Endothelial cell of umbilical vein (primary cell): ENCODE results near the gene SAMD10. TPM values are rescaled to one million over a fixed set of nuclear protein-coding genes. Genes with fewer than 3 reads are reported as not detected.
A peak's percentile ranks its signal among the peaks of the same experiment; 100 is the strongest.

Experiments
- BruUV-seq: library from RNA; stranded (reverse); fragments of 400-500 nt; replicated peaks from 2 replicates; lab custom pipeline; 2021; lab: Mats Ljungman, UMichigan
- CTCF ChIA-PET: fragments of 300-600, 350-600 bp; sonication (Branson Sonifier 250); formaldehyde crosslinking; loops from one replicate; lab custom pipeline; 2021; ENCODE audit warnings: antibody characterized with exemption, inconsistent platforms; lab: Charles Lee
- POLR2A ChIA-PET: fragments of 300-600, 350-600 bp; sonication (Branson Sonifier 250); formaldehyde crosslinking; loops from one replicate; lab custom pipeline; 2021; ENCODE audit warnings: antibody characterized with exemption, inconsistent platforms; lab: Charles Lee
- DNase-seq: peaks from one replicate; pipeline ENCODE4 v3.0.0-alpha.2; 2011; ENCODE audit warnings: low read depth, low spot score
- FAIRE-seq: peaks from 2 replicates; lab custom pipeline; 2011; peaks lifted over from hg19 to GRCh38; lab: Jason Lieb, UNC
- H2AFZ ChIP-seq: 2 replicates; pipeline ENCODE4 v1.6.0; 2012; ENCODE audit warnings: low read depth, low read length, control low read depth, inconsistent platforms
- H3K27ac ChIP-seq: 2 replicates; pipeline ENCODE4 v1.5.1; 2011; ENCODE audit warnings: low read depth, mild to moderate bottlenecking, control low read depth, low read length, moderate library complexity; ENCODE audit not compliant: insufficient read depth
- H3K27me3 ChIP-seq, 2 experiments: 2 replicates each; pipeline versions ENCODE4 v1.6.0 to v1.6.1; 2011; ENCODE audit warnings: low read length in 2 of 2, mixed read lengths in 1 of 2; ENCODE audit not compliant: control insufficient read depth in 2 of 2, insufficient read depth in 2 of 2
- H3K36me3 ChIP-seq, 2 experiments: 2 replicates in 1 of 2; 3 replicates in 1 of 2; pipeline ENCODE4 v1.5.1; 2011; ENCODE audit warnings: low read length in 2 of 2, mild to moderate bottlenecking in 1 of 2, moderate library complexity in 1 of 2; ENCODE audit not compliant: control insufficient read depth in 2 of 2, insufficient read depth in 2 of 2; ENCODE audit errors: extremely low read depth in 1 of 2
- H3K4me1 ChIP-seq: 3 replicates; pipeline ENCODE4 v1.5.1; 2011; ENCODE audit warnings: mild to moderate bottlenecking, low read length; ENCODE audit not compliant: control insufficient read depth, insufficient read depth; ENCODE audit errors: extremely low read depth
- H3K4me2 ChIP-seq: 2 replicates; pipeline ENCODE4 v1.6.1; 2011; ENCODE audit warnings: low read length, control low read depth, mixed read lengths; ENCODE audit not compliant: insufficient read depth
- H3K4me3 ChIP-seq, 3 experiments: fragments of 200-600 bp in 1 of 3; sonication (generic), shearing (Covaris generic) in 1 of 3; replicated peaks in 1 of 3; 2 replicates each; pipeline ENCODE4 v1.5.1; 2011 to 2016; ENCODE audit warnings: control low read depth in 3 of 3, low read length in 3 of 3, mild to moderate bottlenecking in 2 of 3, inconsistent platforms in 1 of 3, low read depth in 1 of 3, moderate library complexity in 1 of 3; ENCODE audit not compliant: insufficient read depth in 1 of 3
- H3K79me2 ChIP-seq: 2 replicates; pipeline ENCODE4 v1.6.0; 2012; ENCODE audit warnings: low read length, inconsistent platforms; ENCODE audit not compliant: control insufficient read depth, insufficient read depth
- H3K9ac ChIP-seq: replicated peaks from 2 replicates; pipeline ENCODE3; 2011; ENCODE audit warnings: low read length, control low read depth; ENCODE audit not compliant: insufficient read depth; ENCODE audit errors: extremely low read depth
- H3K9me1 ChIP-seq: replicated peaks from 3 replicates; pipeline ENCODE4 v1.6.0; 2011; ENCODE audit warnings: mild to moderate bottlenecking, low read length; ENCODE audit not compliant: control insufficient read depth, insufficient read depth; ENCODE audit errors: extremely low read depth
- H3K9me3 ChIP-seq: replicated peaks from 2 replicates; pipeline ENCODE4 v1.5.1; 2012; ENCODE audit warnings: low read length, inconsistent platforms; ENCODE audit not compliant: control insufficient read depth, insufficient read depth
- H4K20me1 ChIP-seq: replicated peaks from 2 replicates; pipeline ENCODE3; 2011; ENCODE audit warnings: mild to moderate bottlenecking, low read length; ENCODE audit not compliant: control insufficient read depth, insufficient read depth; ENCODE audit errors: extremely low read depth
- MYC ChIP-seq: IDR thresholded peaks from one replicate; pipeline ENCODE4 v1.6.1; 2011; ENCODE audit warnings: mild to moderate bottlenecking, low read depth, low read length
- POLR2A ChIP-seq: IDR thresholded peaks from 2 replicates; pipeline ENCODE4 v1.6.1; 2012; ENCODE audit warnings: low read depth, mild to moderate bottlenecking, control low read depth, low read length
- dilution Hi-C: fragments of 300-500 bp; cut with MboI; formaldehyde crosslinking; loops from one replicate; pipeline ENCODE4 v1.15.0; 2019; ENCODE audit warnings: low sequenced_read_pairs; ENCODE audit not compliant: extremely low pct_ligation_motif_present
- intact Hi-C: fragments of 100-400 bp; cut with micrococcal nuclease; formaldehyde crosslinking; loops from one replicate; pipeline ENCODE4 v1.10.0; 2022
- polyA plus RNA-seq, 4 experiments: library from polyadenylated mRNA; depleted of rRNA in 3 of 4; stranded (reverse) in 3 of 4; unstranded in 1 of 4; fragments of >200 nt; gene quantifications; 2 replicates each; pipeline versions ENCODE4 v1.2.1 to v1.2.3, GENCODE V29; 2011 to 2012; ENCODE audit warnings: missing spikeins in 1 of 4
- total RNA-seq: library from RNA; stranded (reverse); gene quantifications from 2 replicates; pipeline ENCODE4 v1.2.3, GENCODE V29; 2021
- TF ChIP-seq, protein P1 (sequence below), 2 donors: IDR thresholded peaks; 1 replicate in 1 of 2; 2 replicates in 1 of 2; pipeline ENCODE4 v1.5.1; 2011; ENCODE audit warnings: low read length in 2 of 2, mild to moderate bottlenecking in 2 of 2, moderate library complexity in 2 of 2, control low read depth in 1 of 2, inconsistent platforms in 1 of 2, low read depth in 1 of 2; ENCODE audit not compliant: insufficient read depth in 1 of 2; ENCODE audit errors: extremely low read depth in 1 of 2

Gene SAMD10
- total and polyA plus RNA-seq, 2 donors (not counting 3 experiments of a cell fraction or from before 2014, with no cell fraction given) = 4.7 to 5.3 TPM

- POLR2A ChIA-PET = interaction anchor here (0.7 kb wide), 1 partner anchor 19 kb away, joined by 6 read pairs; no protein-coding TSS in a partner anchor
- BruUV-seq = no TSS peak
- H3K27me3 ChIP-seq = no peaks in the 10 kb centered on the region
- H3K27ac ChIP-seq = no peak overlapping the region
- intact Hi-C loops = no loop called here
- no peak overlapping the region for H3K4me2 ChIP-seq
- H3K4me3 ChIP-seq = no peak overlapping the region
- CTCF ChIA-PET = interaction anchor here (1.8 kb wide), 1 partner anchor 10 kb away, joined by 6 read pairs; no protein-coding TSS in a partner anchor
- H3K79me2 ChIP-seq = peaks cover 7% of the 10 kb centered on the region
- H3K9me1 ChIP-seq = no peaks in the 10 kb centered on the region
- dilution Hi-C loops = no loop called here
- DNase-seq (no peak), FAIRE-seq (no peak)
- no peaks in the 10 kb centered on the region for H4K20me1 ChIP-seq
- no peak overlapping the region for H2AFZ ChIP-seq
- no peak for TF ChIP-seq POLR2A
- peaks cover 5 to 15% of the 10 kb centered on the region in 2 experiments for H3K36me3 ChIP-seq
- no peak overlapping the region for H3K9ac ChIP-seq
- no peaks in the 10 kb centered on the region for H3K9me3 ChIP-seq
- peaks cover 23% of the 10 kb centered on the region for H3K4me1 ChIP-seq
Observed at GRCh38 chr20:63970714-63971431, 8.6 kb downstream of the SAMD10 start.

DNA sequence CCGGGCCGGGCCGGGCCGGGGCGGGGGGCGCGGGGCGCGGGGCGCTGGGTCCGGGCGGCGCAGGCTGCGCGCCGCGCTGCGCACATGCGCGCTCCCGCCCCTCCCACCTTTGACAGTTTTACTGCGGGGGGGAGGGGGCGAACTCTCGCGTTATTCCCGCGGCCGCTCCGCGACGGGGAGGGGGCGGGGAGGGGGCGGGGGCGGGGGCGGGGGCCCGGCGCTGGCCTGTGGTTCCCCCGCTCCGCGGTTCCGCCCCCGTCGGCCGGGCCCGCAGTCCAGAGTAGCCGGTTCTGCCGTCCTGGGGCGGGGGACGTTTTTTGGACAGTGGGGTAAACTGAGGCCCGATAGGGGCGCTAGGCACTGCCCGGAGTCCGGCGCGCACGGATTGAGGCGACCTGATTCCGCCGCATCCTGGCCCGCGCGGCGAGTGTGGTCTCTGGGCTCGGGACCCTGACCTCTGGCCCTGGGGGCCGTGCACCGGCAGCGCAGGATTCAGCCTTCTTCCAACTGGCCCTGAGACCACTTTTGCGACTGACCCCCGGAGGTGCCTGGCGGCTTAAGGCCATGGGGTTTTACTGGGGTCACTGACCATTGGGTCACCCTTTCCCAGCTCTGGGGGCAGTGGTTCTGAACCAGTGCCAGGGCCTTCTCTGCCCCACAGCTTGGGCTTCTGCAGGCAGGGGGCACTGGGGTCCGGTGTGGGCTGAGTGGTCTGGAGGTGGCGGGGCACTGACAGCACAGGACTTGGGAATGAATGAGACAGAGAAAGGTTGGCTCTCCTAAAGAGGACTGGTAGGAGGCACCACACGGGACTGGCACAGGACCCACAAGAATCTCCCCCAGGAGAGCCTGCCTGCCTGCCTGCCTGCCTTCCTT is 9.4 kb downstream of the SAMD10 start, which contains the start of gene ZNF512B:
TSS of gene ZNF512B (minus strand) at position 93 of the 876 bp plus-strand sequence. CDS start 1,980 bp downstream, outside the sequence.
- H3K4me2 ChIP-seq = peak within 1 kb of the TSS; percentile 67
- CTCF ChIA-PET = no interaction called here
- DNase-seq = no peak
- POLR2A ChIA-PET = no interaction called here
- H2AFZ ChIP-seq = peak within 1 kb of the TSS; percentile 46
- peak within 1 kb of the TSS; percentile 10 for H3K27ac ChIP-seq
- H3K79me2 ChIP-seq = peaks cover 7% of the 10 kb centered on the region
- H3K9me3 ChIP-seq = no peaks in the 10 kb centered on the region
- H3K4me1 ChIP-seq = peaks cover 23% of the 10 kb centered on the region
- peak within 1 kb of the TSS; percentile 79 for H3K9ac ChIP-seq
- H4K20me1 ChIP-seq = no peaks in the 10 kb centered on the region
- FAIRE-seq = peak; percentile 70
- no peaks in the 10 kb centered on the region for H3K27me3 ChIP-seq
- peaks cover 5 to 15% of the 10 kb centered on the region in 2 experiments for H3K36me3 ChIP-seq
- intact Hi-C loops = no loop called here
- TSS peak; percentile 27 for BruUV-seq
- no peaks in the 10 kb centered on the region for H3K9me1 ChIP-seq
- TF ChIP-seq, protein P1, sequence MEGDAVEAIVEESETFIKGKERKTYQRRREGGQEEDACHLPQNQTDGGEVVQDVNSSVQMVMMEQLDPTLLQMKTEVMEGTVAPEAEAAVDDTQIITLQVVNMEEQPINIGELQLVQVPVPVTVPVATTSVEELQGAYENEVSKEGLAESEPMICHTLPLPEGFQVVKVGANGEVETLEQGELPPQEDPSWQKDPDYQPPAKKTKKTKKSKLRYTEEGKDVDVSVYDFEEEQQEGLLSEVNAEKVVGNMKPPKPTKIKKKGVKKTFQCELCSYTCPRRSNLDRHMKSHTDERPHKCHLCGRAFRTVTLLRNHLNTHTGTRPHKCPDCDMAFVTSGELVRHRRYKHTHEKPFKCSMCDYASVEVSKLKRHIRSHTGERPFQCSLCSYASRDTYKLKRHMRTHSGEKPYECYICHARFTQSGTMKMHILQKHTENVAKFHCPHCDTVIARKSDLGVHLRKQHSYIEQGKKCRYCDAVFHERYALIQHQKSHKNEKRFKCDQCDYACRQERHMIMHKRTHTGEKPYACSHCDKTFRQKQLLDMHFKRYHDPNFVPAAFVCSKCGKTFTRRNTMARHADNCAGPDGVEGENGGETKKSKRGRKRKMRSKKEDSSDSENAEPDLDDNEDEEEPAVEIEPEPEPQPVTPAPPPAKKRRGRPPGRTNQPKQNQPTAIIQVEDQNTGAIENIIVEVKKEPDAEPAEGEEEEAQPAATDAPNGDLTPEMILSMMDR (IDR thresholded peaks at IDR 0.05; ENCODE audit: extremely low read depth in 1 of 2, insufficient read depth in 1 of 2, low read depth in 1 of 2, low read length in 2 of 2) = no peak
- TF ChIP-seq MYC = peak; percentile 66
- H3K4me3 ChIP-seq = peak within 1 kb of the TSS; percentile 25 to 59 (median 57)
- dilution Hi-C loops = no loop called here
